ENCODE results near the gene UXT.

- TF ChIP-seq BRF2 (CRISPR knock-in tag; IDR thresholded peaks at IDR 0.05) = no peak
- TF ChIP-seq POLR2AphosphoS5 (IDR thresholded peaks at IDR 0.05; ENCODE audit: low read depth, low read length) = peak; percentile 67
- TF ChIP-seq ZNF567 (CRISPR knock-in tag; IDR thresholded peaks at IDR 0.05; ENCODE audit: borderline replicate concordance) = no peak
- TF ChIP-seq, protein P1, sequence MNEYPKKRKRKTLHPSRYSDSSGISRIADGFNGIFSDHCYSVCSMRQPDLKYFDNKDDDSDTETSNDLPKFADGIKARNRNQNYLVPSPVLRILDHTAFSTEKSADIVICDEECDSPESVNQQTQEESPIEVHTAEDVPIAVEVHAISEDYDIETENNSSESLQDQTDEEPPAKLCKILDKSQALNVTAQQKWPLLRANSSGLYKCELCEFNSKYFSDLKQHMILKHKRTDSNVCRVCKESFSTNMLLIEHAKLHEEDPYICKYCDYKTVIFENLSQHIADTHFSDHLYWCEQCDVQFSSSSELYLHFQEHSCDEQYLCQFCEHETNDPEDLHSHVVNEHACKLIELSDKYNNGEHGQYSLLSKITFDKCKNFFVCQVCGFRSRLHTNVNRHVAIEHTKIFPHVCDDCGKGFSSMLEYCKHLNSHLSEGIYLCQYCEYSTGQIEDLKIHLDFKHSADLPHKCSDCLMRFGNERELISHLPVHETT (CRISPR knock-in tag; conservative IDR thresholded peaks at IDR 0.05) = no peak; the same call in 1 of the 2 replicates
- TF ChIP-seq, protein P2, sequence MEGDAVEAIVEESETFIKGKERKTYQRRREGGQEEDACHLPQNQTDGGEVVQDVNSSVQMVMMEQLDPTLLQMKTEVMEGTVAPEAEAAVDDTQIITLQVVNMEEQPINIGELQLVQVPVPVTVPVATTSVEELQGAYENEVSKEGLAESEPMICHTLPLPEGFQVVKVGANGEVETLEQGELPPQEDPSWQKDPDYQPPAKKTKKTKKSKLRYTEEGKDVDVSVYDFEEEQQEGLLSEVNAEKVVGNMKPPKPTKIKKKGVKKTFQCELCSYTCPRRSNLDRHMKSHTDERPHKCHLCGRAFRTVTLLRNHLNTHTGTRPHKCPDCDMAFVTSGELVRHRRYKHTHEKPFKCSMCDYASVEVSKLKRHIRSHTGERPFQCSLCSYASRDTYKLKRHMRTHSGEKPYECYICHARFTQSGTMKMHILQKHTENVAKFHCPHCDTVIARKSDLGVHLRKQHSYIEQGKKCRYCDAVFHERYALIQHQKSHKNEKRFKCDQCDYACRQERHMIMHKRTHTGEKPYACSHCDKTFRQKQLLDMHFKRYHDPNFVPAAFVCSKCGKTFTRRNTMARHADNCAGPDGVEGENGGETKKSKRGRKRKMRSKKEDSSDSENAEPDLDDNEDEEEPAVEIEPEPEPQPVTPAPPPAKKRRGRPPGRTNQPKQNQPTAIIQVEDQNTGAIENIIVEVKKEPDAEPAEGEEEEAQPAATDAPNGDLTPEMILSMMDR (CRISPR knock-in tag; IDR thresholded peaks at IDR 0.05) = no peak
- TF ChIP-seq, protein P3, sequence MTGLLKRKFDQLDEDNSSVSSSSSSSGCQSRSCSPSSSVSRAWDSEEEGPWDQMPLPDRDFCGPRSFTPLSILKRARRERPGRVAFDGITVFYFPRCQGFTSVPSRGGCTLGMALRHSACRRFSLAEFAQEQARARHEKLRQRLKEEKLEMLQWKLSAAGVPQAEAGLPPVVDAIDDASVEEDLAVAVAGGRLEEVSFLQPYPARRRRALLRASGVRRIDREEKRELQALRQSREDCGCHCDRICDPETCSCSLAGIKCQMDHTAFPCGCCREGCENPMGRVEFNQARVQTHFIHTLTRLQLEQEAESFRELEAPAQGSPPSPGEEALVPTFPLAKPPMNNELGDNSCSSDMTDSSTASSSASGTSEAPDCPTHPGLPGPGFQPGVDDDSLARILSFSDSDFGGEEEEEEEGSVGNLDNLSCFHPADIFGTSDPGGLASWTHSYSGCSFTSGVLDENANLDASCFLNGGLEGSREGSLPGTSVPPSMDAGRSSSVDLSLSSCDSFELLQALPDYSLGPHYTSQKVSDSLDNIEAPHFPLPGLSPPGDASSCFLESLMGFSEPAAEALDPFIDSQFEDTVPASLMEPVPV (CRISPR knock-in tag; IDR thresholded peaks at IDR 0.05) = no peak
- TF ChIP-seq BCLAF1 (IDR thresholded peaks at IDR 0.05) = no peak
- no peak for TF ChIP-seq HOXA7 (CRISPR knock-in tag; IDR thresholded peaks at IDR 0.05)
- no peak for TF ChIP-seq EP300 (IDR thresholded peaks at IDR 0.05; ENCODE audit: low read depth in 2 of 2, low read length in 2 of 2)
- TF ChIP-seq EP300 (CRISPR knock-in tag; IDR thresholded peaks at IDR 0.05; ENCODE audit: borderline replicate concordance) = 0 out of 2 replicates have a peak, but pooled peaks have one; percentile 27
- TF ChIP-seq, protein P4, sequence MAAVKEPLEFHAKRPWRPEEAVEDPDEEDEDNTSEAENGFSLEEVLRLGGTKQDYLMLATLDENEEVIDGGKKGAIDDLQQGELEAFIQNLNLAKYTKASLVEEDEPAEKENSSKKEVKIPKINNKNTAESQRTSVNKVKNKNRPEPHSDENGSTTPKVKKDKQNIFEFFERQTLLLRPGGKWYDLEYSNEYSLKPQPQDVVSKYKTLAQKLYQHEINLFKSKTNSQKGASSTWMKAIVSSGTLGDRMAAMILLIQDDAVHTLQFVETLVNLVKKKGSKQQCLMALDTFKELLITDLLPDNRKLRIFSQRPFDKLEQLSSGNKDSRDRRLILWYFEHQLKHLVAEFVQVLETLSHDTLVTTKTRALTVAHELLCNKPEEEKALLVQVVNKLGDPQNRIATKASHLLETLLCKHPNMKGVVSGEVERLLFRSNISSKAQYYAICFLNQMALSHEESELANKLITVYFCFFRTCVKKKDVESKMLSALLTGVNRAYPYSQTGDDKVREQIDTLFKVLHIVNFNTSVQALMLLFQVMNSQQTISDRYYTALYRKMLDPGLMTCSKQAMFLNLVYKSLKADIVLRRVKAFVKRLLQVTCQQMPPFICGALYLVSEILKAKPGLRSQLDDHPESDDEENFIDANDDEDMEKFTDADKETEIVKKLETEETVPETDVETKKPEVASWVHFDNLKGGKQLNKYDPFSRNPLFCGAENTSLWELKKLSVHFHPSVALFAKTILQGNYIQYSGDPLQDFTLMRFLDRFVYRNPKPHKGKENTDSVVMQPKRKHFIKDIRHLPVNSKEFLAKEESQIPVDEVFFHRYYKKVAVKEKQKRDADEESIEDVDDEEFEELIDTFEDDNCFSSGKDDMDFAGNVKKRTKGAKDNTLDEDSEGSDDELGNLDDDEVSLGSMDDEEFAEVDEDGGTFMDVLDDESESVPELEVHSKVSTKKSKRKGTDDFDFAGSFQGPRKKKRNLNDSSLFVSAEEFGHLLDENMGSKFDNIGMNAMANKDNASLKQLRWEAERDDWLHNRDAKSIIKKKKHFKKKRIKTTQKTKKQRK (IDR thresholded peaks at IDR 0.05; ENCODE audit: low read length) = no peak
- TF ChIP-seq EED (CRISPR knock-in tag; IDR thresholded peaks at IDR 0.05) = no peak
- TF ChIP-seq, protein P5, sequence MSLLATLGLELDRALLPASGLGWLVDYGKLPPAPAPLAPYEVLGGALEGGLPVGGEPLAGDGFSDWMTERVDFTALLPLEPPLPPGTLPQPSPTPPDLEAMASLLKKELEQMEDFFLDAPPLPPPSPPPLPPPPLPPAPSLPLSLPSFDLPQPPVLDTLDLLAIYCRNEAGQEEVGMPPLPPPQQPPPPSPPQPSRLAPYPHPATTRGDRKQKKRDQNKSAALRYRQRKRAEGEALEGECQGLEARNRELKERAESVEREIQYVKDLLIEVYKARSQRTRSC (CRISPR knock-in tag; IDR thresholded peaks at IDR 0.05; ENCODE audit: low read depth) = no peak
Measured at GRCh38 chrX:47658684-47659420, at the start of gene UXT.
